Femur (tissue), 1 donor: ENCODE results near the gene ZNF764.
A peak's percentile ranks its signal among the peaks of the same experiment; 100 is the strongest.
"Not testable (repeated sequence)": the region's sequence is repeated elsewhere in the genome, so short reads cannot be mapped to it uniquely, and the experiment has no call there.

Source experiments
- DNase-seq: peaks from one replicate; pipeline ENCODE4 v3.0.0-alpha.2; 2017

Gene ZNF764

DNA sequence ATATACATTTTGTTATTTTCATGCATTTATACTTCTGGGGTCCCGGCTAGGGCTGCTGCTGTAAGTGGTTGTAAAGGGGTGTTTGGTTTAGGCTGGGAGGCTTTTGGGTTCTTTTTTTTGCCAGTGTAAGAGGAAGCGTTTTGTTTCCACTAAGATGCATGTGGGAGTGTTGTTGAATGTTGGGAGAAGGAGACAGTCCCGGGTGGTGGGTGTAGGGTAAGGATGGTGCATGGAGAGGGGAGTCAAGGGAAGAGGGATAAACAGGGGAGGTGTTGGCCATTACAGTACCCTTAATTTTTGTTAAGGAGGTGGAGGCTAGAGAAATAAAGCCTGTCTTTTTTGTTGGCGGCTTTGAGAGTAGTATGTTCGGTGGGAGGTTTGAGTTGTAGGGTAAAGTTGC lies 15.1 kb downstream of the ZNF764 start:
- no peak for DNase-seq

DNA sequence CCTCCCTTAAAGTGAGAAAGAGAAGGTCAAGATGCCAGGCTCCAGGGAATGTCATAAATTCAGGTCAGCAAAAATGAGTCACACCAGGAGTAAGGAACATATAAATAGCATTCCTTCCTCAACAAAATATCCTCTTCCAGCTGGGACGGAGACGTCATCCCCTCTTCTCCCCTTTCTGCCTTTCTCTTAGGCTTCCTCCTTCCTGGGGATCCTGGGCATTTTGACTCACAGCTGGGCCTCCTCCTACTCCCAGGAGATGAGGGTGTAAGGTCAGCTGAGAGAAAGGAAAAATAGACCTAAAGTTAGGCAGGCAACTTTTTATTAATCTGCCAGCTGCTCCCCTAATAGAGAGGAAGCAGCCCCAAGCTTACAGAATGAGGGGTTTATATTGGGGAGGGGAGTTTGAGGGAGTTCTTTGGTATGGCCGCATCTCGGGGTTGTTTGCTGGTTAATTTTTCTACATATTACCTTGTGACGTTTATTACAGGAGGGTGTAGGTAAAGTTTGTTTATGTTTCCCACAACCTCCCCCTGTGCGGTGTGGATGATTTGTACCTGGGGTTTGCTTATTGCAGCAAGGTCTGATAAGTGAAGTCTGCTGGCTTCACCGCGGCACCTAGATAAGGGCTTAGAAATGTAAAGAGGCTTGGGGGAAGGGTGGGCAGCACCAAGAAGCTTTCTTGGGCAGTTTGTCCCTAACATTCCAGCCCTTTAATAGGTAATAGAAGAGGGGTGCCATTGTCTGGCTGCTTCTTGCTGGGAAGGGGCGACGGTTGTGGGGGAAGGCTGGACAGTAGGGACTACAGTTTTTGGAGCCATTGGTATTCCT lies 16.5 kb downstream of the ZNF764 start:
- no peak for DNase-seq

DNA sequence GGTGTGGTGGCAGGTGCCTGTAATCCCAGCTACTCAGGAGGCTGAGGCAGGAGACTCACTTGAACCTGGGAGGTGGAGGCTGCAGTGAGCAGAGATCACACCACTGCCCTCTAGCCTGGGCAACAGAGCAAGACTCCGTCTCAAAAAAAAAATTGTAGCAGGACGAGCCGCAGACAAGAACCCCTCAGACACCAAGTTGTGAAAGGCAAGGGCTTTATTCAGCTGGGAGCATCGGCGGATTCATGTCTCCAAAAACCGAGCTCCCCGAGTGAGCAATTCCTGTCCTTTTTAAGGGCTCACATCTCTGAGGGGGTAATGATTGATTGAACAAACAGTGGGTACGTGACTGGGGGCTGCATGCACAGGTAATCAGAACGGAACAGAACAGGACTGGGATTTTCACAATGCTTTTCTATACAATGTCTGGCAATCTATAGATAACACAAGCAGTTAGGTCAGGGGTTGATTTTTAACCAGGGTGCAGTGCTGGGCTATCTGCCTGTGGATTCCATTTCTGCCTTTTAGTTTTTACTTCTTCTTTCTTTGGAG lies 17.2 kb downstream of the ZNF764 start:
- DNase-seq, result not testable (repeated sequence)

DNA sequence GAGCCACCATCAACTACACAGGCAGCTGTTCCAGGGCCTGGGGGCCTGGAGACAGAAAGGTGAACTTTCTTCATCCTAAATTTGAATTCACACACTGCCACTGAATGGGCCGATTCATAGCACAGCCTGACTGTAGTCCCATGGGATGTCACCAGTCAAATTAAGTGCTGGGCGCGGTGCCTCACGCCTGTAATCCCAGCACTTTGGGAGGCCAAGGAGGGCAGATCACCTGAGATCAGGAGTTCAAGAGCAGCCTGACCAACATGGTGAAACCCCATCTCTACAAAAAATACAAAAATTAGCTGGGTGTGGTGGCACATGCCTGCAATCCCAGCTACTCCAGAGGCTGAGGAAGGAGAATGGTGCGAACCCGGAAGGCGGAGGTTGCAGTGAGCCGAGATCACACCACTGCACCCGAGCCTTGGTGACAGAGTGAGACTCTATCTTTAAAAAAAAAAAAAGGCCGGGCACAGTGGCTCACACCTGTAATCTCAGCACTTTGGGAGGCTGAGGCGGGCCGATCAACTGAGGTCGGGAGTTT lies 18.1 kb downstream of the ZNF764 start:
- not testable (repeated sequence) for DNase-seq

DNA sequence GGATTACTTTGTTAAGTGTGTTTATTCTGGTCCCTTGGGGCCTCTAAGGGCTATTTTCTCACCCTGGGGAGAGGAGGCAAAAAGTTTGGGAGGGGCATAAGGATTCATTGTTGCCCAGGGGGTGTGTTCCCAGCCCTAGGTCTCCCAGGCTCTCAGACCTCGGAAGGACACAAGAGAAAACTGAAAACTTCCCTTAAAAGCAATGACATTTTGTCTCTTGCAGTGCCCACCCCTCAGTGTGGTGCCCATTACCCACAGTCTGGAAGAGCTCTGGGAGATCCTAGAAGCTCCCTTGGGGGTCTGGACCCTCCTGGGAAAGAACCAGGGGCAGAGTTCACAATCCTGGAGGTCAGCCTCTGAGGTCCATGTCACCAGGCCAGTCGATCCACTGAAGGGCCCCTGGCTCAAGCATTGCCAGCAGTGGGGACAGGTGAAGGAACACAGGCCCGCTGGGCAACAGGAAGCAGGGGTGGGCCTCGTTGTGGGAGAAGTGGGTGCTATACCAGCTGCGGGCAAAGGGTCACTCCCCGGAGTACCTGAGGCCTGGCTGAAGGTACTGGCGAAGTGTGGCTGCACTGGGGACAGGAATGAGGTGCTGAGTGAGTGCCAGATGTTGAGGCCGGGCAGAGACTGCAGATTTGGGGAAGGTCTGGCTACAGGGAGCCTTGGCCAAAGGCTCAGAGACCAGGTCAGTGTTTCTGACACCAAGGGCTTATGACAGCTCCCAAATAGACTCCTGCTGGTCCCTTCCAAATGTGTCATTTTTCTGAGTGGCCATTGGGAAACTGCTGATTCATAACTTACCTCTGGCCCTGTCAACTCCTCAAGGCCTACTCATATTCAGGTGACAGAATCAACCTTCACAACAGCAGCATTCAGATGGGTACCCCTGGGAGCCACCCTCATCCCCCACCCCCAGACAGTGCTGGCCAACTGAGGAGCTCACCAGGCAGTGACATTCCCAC lies 18.9 kb downstream of the ZNF764 start:
- no peak for DNase-seq

DNA sequence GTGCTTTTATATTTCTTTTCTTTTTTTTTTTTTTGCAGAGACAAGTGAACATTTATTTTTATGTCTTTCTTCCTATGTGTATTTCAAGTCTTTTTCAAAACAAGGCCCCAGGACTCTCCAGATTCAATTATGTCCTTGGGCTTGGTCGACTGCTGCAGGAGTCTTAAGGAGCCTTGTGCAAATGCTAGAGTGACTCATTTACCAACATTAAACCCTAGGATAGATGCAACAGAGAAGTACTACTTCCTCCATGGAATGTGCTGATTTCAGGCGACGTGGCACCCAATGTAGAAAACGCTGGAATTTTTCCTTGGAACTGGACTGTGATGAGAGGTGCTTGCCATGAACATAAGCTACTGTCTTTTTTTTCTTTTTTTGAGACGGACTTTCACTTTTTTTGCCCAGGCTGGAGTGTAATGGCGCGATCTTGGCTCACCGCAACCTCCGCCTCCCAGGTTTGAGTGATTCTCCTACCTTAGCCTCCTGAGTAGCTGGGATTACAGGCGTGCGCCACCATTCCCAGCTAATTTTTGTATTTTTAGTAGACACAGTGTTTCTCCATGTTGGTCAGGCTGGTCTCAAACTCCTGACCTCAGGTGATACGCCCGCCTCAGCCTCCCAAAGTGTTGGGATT lies 21.7 kb downstream of the ZNF764 start:
- not testable (repeated sequence) for DNase-seq

DNA sequence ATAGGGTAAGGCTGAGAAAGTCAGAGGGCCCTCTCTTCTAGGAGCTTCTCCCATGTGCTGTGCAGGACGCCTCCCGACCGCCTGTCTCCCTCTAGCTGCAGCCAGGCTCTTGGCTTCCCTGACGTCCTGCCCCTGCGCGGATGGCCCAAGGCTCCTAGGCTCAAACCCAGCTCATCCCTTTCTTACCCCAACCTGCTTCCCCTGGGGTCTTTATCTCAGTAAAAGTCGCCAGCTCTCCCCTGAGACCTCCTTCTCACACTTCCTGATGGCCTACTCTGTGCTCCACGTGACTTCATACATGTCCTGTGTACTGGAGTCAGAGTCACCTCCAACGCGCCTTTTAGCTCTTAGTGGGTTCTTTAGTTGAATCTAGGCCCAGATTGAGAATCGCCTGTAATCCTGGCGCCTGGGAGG lies 22.4 kb downstream of the ZNF764 start:
- peak; percentile 86 for DNase-seq

DNA sequence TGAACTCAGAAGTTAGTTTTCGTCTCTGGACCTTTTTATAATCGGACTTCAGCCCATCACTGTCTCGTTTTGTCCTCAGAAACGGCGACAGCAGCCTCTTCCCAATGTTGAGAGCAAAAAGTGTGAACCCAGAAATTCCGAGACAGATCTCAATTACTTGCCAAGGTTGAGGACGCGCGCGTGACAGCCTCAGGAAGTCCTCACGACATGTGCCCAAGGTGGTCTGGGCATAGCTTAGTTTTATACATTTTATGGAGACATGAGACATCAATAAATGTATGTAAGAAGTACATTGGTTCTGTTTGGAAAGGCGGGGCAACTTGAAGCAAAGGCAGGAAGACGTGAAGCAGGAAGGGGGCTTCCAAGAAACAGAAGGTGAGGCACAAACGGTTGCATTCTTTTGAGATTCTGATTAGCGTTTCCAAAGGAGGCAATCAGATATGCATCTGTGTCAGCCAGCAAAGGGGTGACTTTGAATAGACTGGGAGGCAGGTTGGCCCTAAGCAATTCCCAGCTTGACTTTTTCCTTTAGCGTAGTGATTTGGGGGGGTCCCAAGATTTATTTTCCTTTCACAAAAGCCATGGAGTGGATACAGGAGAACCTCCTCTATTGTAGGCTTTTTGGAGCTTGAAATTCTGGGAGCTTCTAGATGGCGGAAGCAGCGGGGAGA lies 22.9 kb downstream of the ZNF764 start:
- DNase-seq, result no peak

DNA sequence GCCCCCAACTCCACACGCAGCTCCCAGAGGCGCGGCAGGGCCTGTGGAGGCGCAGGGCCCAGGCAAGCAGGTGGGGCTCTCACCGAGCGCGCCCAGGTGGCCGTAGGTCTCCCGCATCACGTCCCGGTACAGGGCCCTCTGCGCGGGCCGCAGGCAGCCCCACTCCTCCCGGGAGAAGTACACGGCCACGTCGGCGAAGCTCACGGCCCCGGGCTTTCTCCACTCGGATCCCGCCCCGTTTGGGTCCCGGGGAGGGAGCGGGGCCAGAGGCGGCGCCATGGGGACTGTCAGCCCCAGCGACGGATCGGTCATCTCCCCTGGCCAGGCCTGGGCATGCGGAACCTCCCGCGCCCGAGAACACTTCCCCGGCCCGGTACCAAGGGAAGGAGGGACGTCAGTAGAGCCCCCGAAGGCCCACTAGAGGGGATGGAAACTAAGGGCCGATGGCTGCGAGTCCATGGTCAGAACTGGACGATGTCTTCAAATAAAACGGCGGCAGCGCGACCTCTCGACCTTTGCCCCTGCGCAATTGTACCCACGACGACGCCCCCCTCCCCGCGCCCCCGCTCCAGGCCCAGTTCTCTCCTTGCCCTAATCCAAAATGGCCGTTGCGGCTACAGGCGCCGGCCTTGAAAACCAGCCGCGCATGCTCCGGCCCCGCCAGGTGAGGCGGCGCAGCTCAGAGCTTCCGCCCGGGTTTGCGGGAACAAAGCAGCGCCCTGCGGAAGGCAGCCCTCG lies 23.6 kb downstream of the ZNF764 start, which contains the start of gene ZNF747:
ZNF747 (minus strand) TSS at position 491 of the 738 bp plus-strand sequence; CDS start at position 312, 179 bp downstream.
- DNase-seq, result peak; percentile 95

DNA sequence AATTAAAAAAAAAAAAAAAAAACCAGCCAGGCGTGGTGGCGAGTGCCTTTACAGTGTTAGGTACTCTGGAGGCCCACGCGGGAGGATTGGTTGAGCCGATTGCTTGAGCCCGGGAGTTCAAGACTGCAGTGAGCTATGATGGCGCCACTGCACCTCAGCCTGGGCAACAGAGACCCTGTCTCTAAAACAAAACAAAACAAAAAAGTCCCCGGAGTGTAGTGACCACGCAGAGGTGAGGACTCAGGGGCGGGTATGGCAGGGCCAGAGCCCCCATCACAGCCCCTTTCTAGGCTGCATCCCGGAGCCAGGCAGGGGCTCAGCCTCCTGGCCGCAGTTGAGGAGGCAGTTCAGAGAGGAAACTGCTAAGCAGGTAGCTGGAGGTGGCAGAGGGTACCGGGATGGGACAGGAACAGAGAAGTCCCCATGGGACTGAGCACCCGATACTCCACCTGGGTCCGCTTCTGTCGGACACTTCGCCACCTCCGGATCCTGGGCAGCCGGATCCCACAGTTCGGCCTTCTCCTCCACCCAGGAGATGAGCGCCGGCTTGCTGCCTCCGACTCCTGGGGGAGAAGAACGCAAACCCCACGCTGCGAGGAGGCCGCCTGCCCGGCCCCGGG lies 24.3 kb downstream of the ZNF764 start:
- no peak for DNase-seq

DNA sequence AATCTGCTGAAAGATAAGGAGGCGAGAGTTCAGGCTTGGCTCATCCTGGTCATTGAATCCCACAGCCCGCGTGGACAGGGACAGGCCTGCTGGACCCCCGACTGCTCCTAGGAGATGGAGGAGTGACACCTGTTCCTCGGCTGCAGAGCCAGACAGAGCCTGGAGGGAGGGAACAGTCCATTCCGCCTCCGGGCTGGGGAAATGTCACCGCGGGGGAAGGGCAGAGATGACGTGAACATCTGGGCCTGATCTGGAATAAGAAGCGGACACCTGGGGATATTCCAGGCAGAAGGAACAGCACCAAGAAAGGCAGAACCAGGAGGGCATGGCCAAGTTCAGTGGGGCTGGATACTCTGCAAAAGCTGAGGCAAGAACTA lies 25.0 kb downstream of the ZNF764 start:
- no peak for DNase-seq

DNA sequence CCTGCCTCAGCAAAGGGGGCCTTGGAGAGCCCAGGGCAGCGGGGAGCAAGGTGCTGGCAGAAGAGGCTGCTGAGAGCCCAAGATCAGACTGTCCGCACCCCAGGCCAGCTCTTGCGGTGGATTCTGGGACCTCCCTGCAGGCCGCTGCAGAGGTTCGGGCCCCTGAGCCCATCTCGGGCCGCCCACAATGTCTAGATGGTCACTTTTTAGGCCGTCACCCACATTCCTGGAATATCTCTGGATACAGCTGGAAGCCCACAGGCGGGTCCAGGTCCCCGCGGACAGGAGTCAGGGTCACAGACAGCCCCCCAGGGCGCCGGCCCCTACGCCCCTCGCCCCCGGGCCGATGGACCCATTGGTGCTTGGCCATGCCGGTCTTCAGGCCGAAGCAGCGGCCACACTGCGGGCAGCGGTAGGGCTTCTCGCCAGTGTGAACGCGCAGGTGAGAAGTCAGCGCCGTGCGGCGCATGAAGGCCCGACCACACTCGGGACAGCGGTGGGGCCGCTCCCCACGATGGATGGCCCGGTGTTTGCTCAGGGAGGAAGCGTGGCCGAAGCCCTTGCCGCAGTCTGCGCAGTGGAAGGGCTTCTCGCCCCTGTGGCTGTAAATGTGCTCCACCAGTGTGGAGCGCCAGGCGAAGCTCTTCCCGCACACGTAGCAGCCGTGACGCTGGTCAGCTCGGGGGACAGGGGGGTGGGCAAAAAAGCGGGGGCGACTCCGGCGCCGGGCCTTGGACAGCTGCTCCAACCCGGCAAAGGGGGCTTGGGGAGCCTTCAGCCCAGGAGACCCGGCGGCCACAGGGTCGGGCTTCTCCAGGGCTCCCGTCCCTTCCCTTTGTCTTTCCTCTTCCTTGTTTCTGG lies 25.7 kb downstream of the ZNF764 start:
- no peak for DNase-seq

DNA sequence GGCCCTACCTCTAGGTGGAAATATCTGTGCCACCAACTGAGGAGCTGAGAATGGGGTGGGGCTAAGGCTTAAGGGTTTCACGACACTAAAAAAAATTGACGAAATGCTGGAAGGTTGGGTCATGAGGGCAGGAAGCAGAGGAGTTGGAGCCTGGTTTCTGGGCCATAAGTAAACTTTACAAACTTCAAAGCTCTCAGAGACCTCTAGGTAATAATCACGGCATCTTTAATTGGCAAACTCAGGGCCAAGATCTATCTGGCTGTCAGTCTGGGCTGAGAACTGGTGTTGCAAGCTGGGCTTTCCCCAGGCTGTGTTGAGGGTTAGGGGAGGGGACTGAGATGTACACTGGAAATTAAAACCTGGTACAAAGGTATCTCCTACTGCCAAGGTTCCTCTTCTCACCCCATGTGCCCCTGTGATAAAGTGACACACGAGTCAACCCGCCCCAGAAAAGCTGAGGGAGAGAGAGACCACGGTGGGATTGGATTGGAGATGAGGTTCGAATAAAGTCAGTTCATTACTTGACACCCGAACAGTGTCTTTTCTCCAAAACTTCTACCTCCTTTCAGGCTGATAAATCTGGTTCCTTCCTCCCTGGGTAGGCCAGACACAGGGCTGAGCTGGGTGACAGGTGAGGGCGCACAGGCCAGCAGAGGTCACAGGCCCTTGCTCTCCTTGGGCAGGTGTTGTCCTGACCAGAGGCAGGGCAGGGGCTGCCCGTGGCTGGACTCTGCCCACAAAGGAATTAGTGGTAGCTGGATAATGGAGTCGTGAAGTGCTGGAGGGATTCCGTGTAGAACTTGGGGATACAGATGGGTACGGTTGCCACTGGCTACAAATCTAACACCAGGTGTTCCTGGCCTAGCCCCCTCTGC lies 27.8 kb downstream of the ZNF764 start:
- DNase-seq, result no peak

DNA sequence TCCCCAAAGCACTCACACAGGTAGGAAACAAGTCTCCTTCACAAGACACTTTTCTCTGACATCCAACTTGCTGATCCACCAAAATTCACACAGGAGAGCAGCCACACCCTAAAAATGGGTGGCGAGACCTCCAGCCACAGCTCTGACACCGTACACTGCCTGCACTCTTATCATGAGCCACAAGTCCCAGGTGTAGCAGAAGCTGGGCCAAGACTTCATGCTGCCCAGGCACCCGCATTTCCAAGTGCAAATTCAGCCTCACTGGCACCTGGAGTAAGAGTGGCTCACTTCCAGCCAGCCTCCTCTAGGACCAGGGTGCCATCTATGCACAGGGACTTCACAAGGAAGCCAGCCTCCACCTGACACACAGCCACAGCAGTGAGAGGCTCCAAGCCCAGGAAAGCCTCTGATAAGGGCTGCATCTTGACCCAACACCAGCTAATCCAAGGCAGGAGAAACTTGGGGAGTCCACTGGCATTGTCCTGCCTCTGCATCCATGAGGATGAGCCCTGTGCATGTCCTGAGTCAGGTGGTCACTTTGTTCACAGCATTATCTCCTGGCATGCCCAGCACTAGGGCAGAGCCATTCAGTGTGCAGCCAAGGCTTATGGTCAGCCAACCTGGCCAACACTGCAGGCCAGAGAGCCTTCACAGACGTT lies 29.2 kb downstream of the ZNF764 start:
- no peak for DNase-seq

DNA sequence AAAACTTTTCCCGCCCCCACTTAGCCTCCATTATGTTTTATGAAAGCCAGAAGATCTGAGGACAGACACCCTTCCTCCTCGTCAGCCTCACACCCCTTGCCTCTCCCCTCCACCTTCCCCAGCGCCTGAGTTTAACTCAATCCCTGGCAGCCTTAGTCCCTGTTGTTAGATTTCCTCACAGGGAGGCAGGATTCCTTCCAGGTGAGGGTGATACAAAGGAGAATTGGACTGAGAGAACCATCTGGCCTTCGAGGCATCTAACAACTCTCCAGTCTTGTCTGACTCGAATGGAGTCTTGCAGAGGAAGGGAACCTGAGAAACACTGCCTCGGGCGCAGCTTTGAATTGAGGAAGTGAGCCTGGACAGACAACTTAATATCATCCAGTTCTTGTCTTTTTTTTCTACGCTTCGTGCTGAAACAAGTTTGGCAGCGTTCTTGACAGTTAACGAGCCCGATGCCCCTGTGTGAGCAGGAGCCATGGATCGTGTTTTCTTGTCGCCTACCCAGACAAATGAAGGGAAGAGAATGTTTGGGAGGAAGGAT lies 30.5 kb downstream of the ZNF764 start:
- no peak for DNase-seq

DNA sequence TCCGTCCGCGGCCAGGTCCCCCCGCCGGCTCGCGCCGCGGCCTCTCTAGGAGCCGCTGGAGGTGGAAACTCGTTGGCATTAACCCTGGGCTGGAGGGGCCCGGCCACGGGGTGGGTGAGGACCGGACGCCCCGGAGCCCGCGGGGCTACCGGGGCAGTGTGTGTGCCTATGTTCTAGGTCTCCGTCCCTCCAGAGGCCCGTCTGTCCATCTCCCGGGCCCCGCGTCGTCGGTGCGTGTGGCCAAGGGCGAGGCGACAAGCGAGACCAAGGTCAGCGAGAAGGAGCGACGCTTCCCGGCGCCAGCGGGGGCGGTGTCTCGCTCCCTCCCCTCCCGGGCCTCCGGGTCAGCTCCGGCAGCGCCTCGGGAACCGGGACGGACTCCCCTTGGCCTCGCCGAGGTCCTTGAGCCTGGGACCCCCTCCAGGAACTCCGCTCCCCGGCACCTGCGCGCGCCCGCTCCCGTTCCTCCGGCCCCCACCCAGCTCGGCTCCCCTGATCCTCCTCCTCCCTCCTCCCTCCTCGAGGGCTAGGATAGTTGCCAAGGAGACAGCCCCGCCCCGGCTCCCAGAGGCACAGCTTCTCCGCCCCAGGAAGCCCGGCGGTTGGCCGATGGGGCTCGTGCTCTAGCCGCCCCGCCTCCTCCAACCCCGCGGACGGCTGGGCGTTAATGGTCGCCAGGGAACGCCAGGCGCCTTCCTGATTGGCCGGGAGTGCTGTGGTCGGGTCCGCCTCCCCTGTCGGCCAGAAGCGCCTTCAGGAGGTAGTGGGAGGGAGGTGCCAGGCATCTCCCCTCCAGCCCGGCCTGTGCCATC lies 31.1 kb downstream of the ZNF764 start:
- DNase-seq, result peak; percentile 99
